ENCODE data around the gene TAAR6.

TAAR6 gene

GRCh38 chr6:132544826-132545225, 25.3 kb upstream of the TAAR6 start:
- H3K4me3 ChIP-seq (replicated peaks; ENCODE audit: insufficient read depth, low read length), result no peak overlapping the region
- no peak overlapping the region for H3K27ac ChIP-seq (replicated peaks)
- no peak for DNase-seq (ENCODE audit: low read depth in 1 of 2, low spot score in 1 of 2)
- H3K27me3 ChIP-seq (ENCODE audit: insufficient read depth, poor library complexity, severe bottlenecking), result no peaks in the 10 kb centered on the region
- no peak for TF ChIP-seq REST (IDR thresholded peaks at IDR 0.05; ENCODE audit: insufficient replicate concordance, low read depth)
- TF ChIP-seq SPI1 (IDR thresholded peaks at IDR 0.05; ENCODE audit: borderline replicate concordance, low read depth), result no peak
- no peak for TF ChIP-seq POLR2AphosphoS5 (IDR thresholded peaks at IDR 0.05; ENCODE audit: low read depth)
- no peak for TF ChIP-seq CTCF (IDR thresholded peaks at IDR 0.05; ENCODE audit: insufficient read depth, low read length)
- TF ChIP-seq GABPA (IDR thresholded peaks at IDR 0.05; ENCODE audit: low read depth), result no peak

GRCh38 chr6:132548746-132549463, 21.2 kb upstream of the TAAR6 start:
- Histone ChIP-seq H3K27ac (replicated peaks) (no peak overlapping the region), H3K27me3 (ENCODE audit: insufficient read depth, poor library complexity, severe bottlenecking) (no peaks in the 10 kb centered on the region), H3K4me3 (replicated peaks; ENCODE audit: insufficient read depth, low read length) (no peak overlapping the region)
- TF ChIP-seq GABPA (IDR thresholded peaks at IDR 0.05; ENCODE audit: low read depth) (no peak), SPI1 (IDR thresholded peaks at IDR 0.05; ENCODE audit: borderline replicate concordance, low read depth) (no peak), POLR2AphosphoS5 (IDR thresholded peaks at IDR 0.05; ENCODE audit: low read depth) (no peak), CTCF (IDR thresholded peaks at IDR 0.05; ENCODE audit: insufficient read depth, low read length) (no peak), REST (IDR thresholded peaks at IDR 0.05; ENCODE audit: insufficient replicate concordance, low read depth) (no peak)
- DNase-seq (ENCODE audit: low read depth in 1 of 2, low spot score in 1 of 2), result no peak

GRCh38 chr6:132551214-132551613, 18.9 kb upstream of the TAAR6 start:
- Histone ChIP-seq H3K27me3 (ENCODE audit: insufficient read depth, poor library complexity, severe bottlenecking) (no peaks in the 10 kb centered on the region), H3K4me3 (replicated peaks; ENCODE audit: insufficient read depth, low read length) (no peak overlapping the region), H3K27ac (replicated peaks) (no peak overlapping the region)
- no peak for TF ChIP-seq POLR2AphosphoS5 (IDR thresholded peaks at IDR 0.05; ENCODE audit: low read depth)
- TF ChIP-seq CTCF (IDR thresholded peaks at IDR 0.05; ENCODE audit: insufficient read depth, low read length), result no peak
- TF ChIP-seq GABPA (IDR thresholded peaks at IDR 0.05; ENCODE audit: low read depth), result no peak
- TF ChIP-seq REST (IDR thresholded peaks at IDR 0.05; ENCODE audit: insufficient replicate concordance, low read depth), result no peak
- TF ChIP-seq SPI1 (IDR thresholded peaks at IDR 0.05; ENCODE audit: borderline replicate concordance, low read depth), result no peak
- no peak for DNase-seq (ENCODE audit: low read depth in 1 of 2, low spot score in 1 of 2)
